NOMO-1 (cell line): Measurements from ENCODE around the gene RIC8B.
A peak's percentile ranks its signal among the peaks of the same experiment; 100 is the strongest.
"Not testable (repeated sequence)": the region's sequence is repeated elsewhere in the genome, so short reads cannot be mapped to it uniquely, and the experiment has no call there.

ENCODE experiments used
- DNase-seq, 2 experiments: peaks; one replicate each; lab custom pipeline; 2025; ENCODE audit not compliant: unreplicated experiment in 2 of 2; lab: John Stamatoyannopoulos, UW

The RIC8B gene

GRCh38 chr12:106774005-106774807, at the start of gene RIC8B:
RIC8B (plus strand) TSS chr12:106774682; CDS start chr12:106774746, 64 bp downstream.
- peak; percentile 90 to 93 for DNase-seq

GRCh38 chr12:106724934-106725333, 49.5 kb upstream of the RIC8B start:
- DNase-seq, result no peak

GRCh38 chr12:106726603-106727202, 47.8 kb upstream of the RIC8B start:
- not testable (repeated sequence) for DNase-seq

GRCh38 chr12:106729611-106730010, 44.9 kb upstream of the RIC8B start:
- no peak for DNase-seq

GRCh38 chr12:106732890-106733289, 41.6 kb upstream of the RIC8B start:
- DNase-seq, result no peak

GRCh38 chr12:106733660-106734059, 40.8 kb upstream of the RIC8B start:
- no peak for DNase-seq

- DNase-seq, result peak in 1 of 2 experiments; percentile 1
Measured at GRCh38 chr12:106736051-106736957, 38.2 kb upstream of the RIC8B start.

GRCh38 chr12:106739318-106739717, 35.2 kb upstream of the RIC8B start:
- DNase-seq, result no peak

GRCh38 chr12:106739815-106740530, 34.5 kb upstream of the RIC8B start:
- no peak for DNase-seq

- peak; percentile 48 to 83 for DNase-seq
Measured at GRCh38 chr12:106740818-106741217, 33.7 kb upstream of the RIC8B start.

- no peak for DNase-seq
Measured at GRCh38 chr12:106741247-106741646, 33.2 kb upstream of the RIC8B start.

- DNase-seq, result no peak
Measured at GRCh38 chr12:106743270-106743988, 31.1 kb upstream of the RIC8B start.

- DNase-seq, result no peak
Measured at GRCh38 chr12:106744600-106744999, 29.9 kb upstream of the RIC8B start.

GRCh38 chr12:106745181-106745745, 29.2 kb upstream of the RIC8B start:
- DNase-seq, result no peak

- DNase-seq, result no peak
Measured at GRCh38 chr12:106747973-106748436, 26.5 kb upstream of the RIC8B start.

- DNase-seq, result no peak
Measured at GRCh38 chr12:106750524-106750923, 24.0 kb upstream of the RIC8B start.

GRCh38 chr12:106753526-106753925, 21.0 kb upstream of the RIC8B start:
- DNase-seq, result peak; percentile 41 to 54

GRCh38 chr12:106754331-106754730, 20.2 kb upstream of the RIC8B start:
- no peak for DNase-seq

- DNase-seq, result no peak
Measured at GRCh38 chr12:106757623-106758348, 16.7 kb upstream of the RIC8B start.
